ENCODE data around the gene SLC30A4.
"Not testable (repeated sequence)": the region's sequence is repeated elsewhere in the genome, so short reads cannot be mapped to it uniquely, and the experiment has no call there.

Gene SLC30A4, protein sequence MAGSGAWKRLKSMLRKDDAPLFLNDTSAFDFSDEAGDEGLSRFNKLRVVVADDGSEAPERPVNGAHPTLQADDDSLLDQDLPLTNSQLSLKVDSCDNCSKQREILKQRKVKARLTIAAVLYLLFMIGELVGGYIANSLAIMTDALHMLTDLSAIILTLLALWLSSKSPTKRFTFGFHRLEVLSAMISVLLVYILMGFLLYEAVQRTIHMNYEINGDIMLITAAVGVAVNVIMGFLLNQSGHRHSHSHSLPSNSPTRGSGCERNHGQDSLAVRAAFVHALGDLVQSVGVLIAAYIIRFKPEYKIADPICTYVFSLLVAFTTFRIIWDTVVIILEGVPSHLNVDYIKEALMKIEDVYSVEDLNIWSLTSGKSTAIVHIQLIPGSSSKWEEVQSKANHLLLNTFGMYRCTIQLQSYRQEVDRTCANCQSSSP

DNA sequence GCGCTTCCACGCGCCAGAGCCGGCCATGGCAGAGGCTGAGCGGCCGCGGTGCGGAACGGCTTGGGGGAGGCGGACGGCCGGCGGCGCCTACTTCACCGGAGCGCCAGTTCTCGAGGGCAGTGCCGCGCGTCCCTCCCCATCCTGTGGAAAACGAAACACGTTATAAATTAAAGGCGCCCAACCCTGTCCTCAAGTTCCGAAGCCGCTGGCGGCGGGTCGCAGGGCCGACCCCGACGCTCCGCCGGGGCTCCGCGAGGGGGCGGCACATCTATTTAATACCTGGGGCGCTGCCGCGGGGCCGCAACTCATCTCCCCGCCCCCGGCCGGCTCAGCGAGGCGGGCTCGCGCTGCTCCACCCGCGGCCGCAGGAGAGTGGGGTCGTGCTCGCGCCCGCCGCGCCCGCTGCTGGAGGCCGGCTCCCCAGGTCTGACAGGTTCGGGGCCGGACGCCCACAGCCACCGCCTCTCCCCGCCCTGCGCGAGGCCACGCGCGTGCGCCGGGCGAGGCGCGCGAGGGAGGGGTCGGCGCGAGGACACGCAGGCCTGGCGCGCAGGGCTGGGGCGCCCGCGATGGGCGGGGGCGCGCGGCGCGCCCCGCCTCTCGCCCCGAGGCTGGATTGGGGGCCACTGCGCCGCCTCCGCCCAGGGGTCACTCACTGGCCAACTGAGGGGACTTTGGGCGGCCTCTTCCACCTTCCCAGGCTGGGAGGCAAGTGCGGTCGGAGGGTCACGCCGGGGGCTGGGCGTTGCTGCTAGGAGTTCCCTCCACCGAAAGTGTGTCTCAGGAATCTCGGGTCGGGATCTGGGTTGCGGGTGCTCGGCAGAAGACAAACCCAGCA is at the start of gene SLC30A4:
Gene SLC30A4 (minus strand): TSS at position 428 of the 838 bp plus-strand sequence. CDS start 401 bp downstream, at position 27.
- DNase-seq: no peak

DNA sequence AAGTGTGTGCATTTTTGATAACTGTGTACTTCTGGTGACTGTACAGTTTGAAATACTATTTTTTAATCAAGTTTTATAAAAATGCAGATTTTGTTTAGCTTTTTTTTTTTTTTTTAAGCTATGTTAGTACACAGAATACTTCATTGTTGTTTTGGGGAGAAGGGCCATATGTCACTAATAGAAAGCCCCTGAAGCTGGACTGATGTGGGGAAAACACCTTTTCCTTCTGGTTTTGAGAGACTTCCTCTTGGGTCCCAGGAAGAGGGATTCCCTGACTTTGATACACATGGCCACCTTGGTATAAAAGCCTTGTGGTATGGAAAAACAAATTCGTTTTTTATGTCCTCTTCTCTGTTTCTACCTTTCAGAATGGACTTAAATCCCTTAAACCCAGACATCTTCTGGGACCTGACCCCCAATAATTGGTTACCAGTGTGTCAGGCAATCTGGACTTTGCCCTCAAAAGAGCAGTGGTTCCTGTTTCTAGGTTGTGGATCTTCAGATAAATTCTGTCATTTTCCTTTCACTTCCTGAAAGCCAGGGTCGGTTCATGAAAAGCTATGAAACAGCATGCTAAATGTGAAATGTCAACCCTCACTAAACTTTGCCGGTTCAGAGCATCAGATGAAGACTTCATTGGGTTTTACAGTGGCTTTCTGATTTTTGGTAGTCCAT is 33.5 kb upstream of the SLC30A4 start:
- no peak for DNase-seq

DNA sequence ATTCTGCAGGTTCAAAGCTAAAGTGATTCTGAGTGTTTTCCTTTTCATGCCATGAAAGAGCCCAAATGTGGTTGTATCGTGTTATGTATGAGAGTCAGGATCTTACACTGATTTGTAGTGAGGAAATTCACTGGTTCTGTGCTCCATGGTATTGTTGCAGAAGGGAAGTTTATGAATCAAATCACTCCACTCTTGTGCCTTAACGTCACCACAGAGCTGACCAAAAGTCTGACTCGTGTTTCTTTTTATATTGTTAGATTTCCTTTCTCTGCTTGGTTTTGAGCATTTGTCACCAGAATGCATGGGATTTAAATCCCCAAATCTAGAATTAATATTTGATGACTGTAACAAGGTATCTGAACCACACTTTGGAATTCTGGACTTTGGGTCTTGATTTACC is 29.1 kb upstream of the SLC30A4 start:
- no peak for DNase-seq

DNA sequence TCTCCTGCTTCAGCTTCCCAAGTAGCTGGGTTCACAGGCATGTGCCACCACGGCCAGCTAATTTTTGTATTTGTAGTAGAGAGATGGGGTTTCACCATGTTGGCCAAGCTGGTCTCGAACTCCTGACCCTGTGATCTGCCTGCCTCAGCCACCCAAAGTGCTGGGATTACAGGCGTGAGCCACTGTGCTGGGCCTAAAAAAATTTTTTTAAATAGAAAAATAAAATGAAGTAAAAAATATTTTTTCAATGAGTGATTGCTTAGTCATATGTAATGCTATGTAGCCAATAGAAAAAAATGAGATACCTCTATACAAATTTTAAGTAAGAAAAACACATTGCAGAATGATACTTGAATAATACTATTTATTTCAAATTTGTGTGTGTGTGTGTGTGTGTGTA is 27.9 kb upstream of the SLC30A4 start:
- no peak for DNase-seq

DNA sequence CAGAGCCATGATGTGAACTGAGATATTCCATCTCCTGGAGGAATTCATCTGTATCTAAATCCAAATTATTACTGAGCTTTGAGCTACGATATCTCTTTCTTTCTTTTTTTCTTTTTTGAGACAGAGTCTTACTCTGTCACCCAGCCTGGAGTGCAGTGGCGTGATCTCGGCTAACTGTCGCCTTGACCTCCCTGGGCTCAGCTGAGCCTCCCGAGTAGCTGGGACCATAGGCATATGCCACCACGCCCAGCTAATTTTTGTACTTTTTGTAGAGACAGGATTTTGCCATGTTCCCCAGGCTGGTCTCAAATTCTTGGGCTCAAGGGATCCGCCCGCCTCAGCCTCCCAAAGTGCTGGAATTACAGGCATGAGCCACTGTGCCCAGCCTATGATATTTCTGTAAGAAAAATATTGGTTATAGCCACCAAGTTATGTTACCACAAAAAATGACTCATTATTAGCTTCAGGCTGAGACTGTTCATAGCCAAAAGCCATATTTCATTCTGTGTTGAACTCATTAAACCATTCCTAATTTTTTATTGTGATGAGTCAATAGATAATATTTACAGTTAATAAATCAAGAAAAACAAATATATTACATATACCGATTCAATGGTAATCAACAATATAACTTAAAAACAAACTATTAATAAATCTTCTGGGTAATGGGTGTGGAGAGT is 27.1 kb upstream of the SLC30A4 start:
- DNase-seq: no peak

DNA sequence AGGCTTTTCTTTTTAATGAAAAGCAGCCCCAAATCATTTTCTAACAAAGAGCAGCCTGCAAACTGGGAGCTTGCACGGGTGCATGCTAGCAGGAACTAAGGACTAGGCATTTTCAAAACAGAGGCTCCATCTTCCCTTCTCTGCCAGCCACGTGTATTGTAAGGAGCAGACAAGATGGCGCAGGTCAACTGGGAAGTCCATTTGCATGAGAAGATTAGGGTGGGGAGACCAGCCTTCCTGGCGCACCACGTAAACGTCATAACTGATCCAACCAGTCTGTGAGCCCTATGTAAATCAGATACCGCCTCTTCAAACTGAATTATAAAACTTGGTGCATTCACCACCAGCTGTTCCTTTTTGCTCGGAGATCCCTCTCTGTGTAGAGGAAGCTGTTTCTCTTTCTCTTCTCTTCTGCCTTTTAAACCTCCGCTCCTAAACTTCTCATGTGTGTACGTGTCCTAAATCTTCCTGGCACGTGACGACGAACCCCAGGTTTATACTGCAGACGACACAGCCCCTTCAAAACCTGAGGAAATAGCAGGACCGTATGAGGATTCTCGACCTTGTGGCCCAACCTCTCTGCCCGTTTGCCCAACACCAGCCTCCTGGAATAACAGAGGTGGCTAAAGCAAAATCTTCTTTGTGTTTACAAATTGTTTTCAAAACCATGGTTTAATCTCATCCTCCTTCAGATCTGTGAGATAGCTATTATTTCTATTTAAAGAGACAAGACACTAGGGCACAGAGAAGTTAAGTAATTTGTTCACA is 26.4 kb upstream of the SLC30A4 start:
- DNase-seq: no peak

DNA sequence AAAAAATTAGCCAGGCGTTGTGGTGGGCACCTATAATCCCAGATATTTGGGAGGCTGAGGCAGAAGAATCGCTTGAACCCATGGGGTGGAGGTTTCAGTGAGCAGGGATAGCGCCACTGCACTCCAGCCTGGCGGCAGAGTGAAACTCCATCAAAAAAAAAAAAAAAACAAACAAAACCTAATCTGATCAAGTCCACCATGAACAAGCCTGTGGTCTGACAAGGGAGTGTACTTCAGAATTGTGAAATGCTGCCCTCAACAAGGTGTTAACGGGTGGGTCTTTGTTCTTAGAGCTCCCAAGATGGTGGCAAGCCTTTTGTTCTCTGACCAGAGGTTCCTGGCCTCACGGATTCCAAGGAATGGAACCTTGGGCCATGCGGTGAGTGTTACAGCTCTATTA is 24.2 kb upstream of the SLC30A4 start:
- DNase-seq: no peak

DNA sequence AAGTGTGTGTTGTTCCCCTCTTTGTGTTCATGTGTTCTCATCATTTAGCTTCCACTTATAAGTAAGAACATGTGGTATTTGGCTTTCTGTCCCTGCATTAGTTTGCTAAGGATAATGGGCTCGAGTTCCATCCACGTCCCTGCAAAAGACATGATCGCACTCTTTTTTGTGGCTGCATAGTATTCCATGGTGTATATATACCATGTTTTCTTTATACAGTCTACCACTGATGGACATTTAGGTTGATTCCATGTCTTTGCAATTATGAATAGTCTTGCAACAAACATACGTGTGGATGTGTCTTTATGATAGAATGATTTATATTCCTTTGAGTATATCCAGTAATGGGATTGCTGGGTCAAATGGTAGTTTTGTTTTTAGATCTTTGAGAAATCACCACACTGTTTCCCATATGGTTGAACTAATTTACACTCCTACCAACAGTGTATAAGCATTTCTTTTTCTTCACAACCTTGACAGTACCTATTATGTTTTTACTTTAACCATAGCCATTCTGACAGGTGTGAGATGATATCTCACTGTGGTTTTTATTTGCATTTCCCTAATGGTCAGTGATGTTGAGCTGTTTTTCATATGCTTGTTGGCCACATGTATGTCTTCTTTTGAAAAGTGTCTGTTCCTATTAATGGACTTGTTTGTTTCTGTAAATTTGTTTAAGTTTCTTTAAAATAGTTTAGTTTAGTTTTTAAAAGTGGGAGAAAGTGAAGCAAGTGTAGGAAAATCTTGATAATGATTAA is 21.9 kb upstream of the SLC30A4 start:
- no peak for DNase-seq

DNA sequence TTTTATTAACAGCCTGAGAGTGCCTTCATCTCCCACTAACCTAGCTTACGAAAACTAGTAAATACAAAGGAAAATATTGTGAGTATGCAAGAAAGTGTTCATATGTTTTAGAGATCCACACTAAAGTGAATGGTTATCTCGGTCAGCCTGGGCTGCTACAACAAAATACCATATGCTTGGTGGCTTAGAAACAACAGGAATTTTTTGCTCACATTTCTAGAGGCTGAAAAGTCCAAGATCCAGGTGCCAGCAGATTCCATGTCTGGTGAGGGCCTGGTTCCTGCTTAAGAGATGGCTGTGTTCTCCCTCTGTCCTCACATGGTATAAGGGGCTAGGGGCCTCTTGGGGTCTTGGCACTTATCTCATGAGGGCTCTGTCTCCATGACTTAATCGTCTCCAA is 20.5 kb upstream of the SLC30A4 start:
- no peak for DNase-seq

DNA sequence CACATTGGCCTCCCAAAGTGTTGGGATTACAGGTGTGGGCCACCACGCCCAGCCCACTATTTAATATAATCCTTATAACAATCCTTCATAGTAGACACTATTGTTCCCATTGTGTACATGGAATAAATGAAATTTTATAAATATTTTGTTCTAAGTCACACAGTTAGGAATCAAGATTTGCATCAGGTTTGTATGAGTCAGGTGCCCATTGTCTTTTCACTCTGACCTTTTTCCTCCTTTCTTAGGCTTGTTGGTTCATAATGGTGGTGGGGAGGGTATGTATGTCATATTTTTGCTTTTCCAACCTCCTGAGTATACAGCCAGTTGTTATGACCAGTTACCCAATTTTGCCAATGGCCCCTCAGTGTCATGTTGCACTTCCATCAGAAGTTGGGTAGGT is 18.0 kb upstream of the SLC30A4 start:
- no peak for DNase-seq

DNA sequence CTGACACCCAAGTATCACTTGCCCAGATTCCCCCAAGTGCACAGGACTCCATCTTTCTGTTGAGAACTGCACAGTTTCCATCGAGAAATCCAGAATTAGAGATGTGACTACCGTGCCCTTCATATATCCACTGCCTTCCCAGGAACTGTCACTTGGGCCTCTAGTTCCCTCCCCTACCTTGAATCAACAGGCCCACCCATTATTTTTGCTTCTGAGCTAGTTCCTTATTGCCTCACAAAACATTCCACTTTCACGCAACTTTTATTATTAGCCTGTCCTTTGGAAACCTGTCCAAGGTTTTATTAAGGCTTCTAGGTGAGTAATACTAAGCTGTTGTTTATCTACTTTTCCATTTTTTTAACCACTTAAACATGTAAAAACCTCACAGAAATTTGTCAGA is 17.1 kb upstream of the SLC30A4 start:
- DNase-seq: no peak

DNA sequence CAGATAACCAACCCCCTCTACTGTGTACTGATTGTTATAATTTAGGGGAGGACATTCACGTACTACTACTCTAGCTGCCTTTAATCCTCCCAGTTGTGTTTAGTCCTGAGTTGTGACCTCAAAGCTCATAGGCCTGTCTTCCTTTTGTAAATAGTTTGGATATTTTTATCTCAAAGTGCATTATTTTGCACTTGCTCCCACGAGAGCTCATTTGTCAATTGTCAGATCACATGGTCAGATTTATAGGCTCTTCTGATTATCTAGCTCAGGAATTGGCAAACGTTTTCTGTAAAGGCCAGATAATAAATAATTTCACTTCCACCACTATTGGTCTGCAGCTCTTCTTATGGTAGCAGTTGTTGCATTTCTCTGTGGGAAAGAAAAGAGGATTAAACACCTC is 14.4 kb upstream of the SLC30A4 start:
- DNase-seq: no peak

DNA sequence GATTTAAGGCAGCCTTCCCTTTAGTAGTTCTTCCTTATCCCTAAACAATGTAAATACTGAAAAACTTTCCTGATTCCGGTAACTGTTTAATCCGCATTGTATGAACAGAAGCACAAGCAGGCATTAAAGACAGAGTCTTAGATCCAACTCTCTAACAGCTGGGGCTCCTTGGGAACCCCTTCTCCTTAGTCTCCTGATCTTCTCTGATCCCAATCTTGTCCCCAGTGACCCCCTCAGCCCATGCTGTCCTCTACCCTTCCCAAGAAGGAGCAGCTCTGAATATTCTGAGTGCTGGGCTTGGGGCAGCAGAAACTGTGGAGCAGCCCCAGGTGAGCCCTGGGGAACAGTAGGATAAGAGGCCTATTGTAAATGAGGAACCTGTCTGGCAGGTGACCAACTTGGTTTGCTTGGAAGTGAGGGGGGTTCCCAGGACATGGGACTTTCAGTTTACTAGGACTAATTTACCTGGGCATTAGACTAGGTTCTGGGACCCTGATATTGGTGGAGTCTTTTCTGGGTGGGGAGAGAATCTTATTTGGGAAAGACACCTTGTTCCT is 13.0 kb upstream of the SLC30A4 start:
- DNase-seq: no peak

DNA sequence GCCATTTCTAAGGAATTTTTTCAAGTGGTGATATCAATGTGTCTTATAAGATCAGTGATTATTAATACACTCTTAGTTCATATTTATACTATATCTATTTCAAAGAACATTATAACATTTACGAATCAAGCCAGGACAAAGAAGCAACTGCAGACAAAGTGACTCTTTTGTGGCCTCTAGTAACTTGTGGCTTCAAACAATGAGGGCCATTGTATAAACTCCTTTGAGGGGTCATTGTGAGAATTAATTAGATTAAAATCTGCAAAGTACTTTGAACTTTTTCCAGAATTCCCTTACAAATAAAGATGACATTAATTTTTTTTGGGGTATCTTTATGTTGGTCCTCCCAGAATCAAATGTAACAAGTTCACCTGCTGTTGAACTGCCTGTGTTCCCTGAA is 12.3 kb upstream of the SLC30A4 start:
- no peak for DNase-seq

DNA sequence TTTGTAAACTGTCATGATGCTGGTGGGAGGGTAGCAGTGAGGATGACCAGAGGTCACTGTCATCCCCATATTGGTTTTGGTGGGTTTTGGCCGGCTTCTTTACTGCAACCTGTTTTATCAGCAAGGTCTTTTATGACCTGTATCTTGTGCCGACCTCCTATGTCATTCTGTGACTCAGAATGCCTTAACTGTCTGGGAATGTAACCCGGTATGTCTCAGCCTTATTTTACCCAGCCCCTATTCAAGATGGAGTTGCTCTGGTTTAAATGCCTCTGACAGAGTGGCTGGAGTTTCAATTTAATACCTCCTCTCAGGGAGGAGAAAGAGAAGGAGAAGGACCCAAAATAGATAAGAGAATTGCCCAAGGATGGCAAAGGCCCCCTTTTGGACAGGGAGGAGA is 10.3 kb upstream of the SLC30A4 start:
- DNase-seq: not testable (repeated sequence)

DNA sequence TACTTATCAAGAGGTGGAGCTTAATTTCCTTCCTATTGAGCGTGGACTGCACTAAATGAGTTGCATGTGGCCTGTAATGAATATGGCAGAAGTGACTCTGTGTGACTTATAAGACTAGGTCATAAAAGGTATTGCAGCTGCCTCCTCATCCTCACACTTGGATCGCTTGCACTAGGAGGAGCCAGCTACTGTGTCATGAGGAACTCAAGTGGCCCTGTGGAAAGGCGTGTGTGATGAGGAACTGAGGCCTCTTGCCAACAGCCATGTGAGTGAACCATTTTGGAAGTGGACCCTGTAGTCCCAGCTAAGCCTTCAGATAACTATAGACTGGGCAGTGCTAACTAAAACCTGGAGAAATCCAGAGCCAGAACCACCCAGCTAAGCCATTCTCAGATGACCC is 7.1 kb upstream of the SLC30A4 start:
- no peak for DNase-seq

DNA sequence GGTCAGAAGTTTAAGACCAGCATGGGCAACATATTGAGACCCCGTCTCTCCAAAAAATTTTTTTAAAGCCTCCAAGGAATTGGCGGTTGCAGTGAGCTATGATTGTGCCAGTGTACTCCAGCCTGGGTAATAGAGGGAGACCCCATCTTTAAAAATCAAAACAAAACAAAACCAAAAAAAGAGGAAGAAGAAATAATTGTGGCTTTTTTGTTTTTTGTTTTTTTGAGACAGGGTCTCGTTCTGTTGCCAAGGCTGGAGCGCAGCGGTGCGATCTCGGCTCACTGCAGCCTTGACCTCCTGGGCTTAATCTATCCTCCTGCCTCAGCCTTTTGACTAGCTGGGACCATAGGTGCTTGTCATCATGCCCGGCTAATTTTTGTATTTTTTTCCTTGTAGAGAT is 4.5 kb upstream of the SLC30A4 start:
- DNase-seq: no peak

DNA sequence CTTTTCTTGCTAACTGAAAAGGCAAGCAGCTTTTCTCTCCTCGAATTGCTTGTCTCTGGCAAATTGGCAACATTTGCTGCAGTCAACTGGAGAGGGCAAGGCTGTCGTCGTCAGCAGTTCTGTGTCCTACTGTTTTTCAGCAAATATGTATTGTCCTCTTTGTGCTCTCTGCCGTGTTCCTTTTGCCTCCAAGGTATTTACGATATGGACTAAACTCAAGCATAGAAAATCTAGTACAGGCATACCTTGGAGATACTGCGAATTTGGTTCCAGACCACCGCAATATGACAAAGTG is 558 bp upstream of the SLC30A4 start:
- no peak for DNase-seq

DNA sequence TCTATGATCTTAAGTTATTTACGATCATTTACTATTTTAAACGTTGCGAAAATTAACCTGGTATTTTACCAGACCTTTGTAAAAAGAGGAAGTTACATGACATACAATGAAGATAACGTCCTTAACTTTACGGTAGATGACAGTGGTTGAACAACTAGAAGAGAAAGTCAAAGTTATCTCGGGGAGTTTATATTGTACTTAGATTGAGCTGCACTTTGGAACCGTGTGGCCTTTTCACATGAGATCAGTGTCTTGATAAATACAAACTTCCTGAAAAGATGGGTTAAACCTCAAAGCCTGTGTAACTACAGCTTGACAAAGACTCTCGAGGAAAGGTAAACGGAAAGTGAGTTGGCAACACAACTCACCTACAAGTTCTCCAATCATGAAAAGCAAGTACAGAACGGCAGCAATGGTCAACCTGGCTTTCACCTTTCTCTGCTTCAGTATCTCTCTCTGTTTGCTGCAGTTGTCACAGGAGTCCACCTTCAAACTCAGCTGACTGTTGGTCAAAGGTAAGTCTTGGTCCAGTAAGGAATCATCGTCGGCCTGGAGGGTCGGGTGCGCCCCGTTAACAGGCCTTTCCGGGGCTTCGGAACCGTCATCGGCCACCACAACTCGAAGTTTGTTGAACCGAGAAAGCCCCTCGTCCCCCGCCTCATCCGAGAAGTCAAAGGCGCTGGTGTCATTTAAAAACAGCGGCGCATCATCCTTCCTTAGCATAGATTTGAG is 793 bp downstream of the SLC30A4 start:
- DNase-seq: no peak

DNA sequence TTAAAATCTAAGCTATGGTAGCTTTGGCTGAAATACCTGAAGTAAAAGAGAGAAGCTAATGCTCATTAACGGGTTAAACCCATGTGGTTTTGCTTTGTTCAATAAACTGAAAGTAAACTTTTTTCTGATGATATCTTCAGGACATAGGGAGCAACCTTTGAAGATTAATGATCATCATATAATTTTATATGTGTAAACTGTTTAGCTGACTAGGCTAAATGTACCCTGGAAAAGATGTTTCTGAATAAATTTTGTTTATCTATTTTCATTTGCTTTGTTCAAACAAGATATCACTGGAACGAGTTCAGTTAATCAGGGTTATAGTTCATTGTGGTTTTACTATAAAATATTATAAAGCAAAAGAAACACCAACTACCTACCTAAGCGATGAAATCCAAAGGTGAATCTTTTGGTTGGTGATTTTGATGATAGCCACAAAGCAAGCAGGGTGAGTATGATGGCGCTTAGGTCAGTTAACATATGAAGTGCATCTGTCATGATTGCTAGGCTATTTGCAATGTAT is 11.7 kb downstream of the SLC30A4 start:
- DNase-seq: no peak

All from GDM1 (cell line).